ENCODE results near the gene PKIB.

DNA sequence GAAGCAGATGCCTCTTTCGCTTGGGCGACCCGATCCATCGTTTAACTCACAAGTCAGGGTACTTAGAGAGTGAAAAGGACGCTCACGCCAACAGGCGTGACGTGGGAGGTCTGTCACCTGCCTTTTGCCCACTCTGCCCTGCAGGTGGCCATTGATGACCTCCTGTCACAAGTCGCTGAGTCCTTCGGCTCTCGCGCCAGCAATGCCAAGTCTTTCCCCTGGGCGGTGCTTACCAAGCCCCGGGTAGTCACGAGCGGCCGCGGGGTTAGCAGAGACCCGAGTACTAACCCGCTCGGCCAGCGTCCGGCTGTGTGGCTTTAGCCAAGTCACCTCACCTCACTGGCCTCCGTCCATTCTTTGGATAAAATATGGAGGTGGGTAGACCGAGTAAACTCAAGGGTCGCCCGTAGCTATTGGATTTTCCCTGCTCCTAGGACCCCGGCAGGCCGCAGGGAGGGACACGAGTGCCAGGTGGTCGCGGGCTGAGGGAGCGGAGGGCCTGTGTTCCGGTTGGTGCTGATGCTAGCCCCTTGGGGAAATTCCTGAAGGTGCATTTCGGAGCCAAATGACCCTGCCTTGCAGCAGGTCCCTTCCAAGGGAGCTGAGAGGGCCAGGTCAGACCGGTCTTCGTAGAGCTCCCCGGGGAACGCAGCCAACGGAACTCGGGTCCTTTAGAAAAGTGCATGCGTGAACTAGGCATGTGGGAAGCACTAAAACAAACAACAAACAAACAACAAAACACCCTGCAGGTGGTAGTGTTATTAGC is 668 bp downstream of the PKIB start:
- TF ChIP-seq CTCF (IDR thresholded peaks at IDR 0.05) (peak in 1 of 5 experiments; percentile 21), POLR2A (IDR thresholded peaks at IDR 0.05) (no peak), EP300 (IDR thresholded peaks at IDR 0.05) (no peak)
